Endodermal cell (in vitro differentiated cells): ENCODE data around the gene ADSS2. TPM values are rescaled to one million over a fixed set of nuclear protein-coding genes. Genes with fewer than 3 reads are reported as not detected.

Experiments
- DNase-seq: peaks from one replicate; pipeline ENCODE4 v3.0.0-alpha.2; 2017
- H3K27ac ChIP-seq: 2 replicates; pipeline ENCODE4 v1.5.1; 2013; ENCODE audit warnings: mild to moderate bottlenecking, low read depth, low read length, moderate library complexity
- H3K27me3 ChIP-seq: 2 replicates; pipeline ENCODE4 v1.6.1; 2013; ENCODE audit warnings: mild to moderate bottlenecking, low read length, moderate library complexity; ENCODE audit not compliant: insufficient read depth, control insufficient read depth, poor library complexity, severe bottlenecking
- H3K36me3 ChIP-seq: 2 replicates; pipeline ENCODE4 v1.7.0; 2013; ENCODE audit warnings: mild to moderate bottlenecking, low read length, moderate library complexity; ENCODE audit not compliant: control insufficient read depth, insufficient read depth
- H3K4me1 ChIP-seq: one replicate; pipeline ENCODE4 v1.7.0; 2013; ENCODE audit warnings: low read length; ENCODE audit not compliant: control insufficient read depth, insufficient read depth
- H3K4me3 ChIP-seq: 2 replicates; pipeline ENCODE4 v1.5.1; 2013; ENCODE audit warnings: mild to moderate bottlenecking, low read length, moderate library complexity
- H3K9ac ChIP-seq: 2 replicates; pipeline ENCODE4 v1.6.1; 2013; ENCODE audit warnings: mild to moderate bottlenecking, low read length, moderate library complexity; ENCODE audit not compliant: poor library complexity, severe bottlenecking; ENCODE audit errors: extremely low read depth
- H3K9me3 ChIP-seq: 2 replicates; pipeline ENCODE4 v1.6.1; 2013; ENCODE audit warnings: mild to moderate bottlenecking, low read length, moderate library complexity; ENCODE audit not compliant: control insufficient read depth
- H3K27ac Mint-ChIP-seq: 2 replicates; pipeline ENCODE4 v1.8.0; 2020; ENCODE audit warnings: mixed read lengths
- H3K27me3 Mint-ChIP-seq: 2 replicates; pipeline ENCODE4 v1.8.0; 2021; ENCODE audit warnings: mild to moderate bottlenecking, mixed read lengths; ENCODE audit not compliant: insufficient read depth
- H3K36me3 Mint-ChIP-seq: 2 replicates; pipeline ENCODE4 v1.8.0; 2020; ENCODE audit warnings: low read depth, mixed read lengths
- H3K4me1 Mint-ChIP-seq: 2 replicates; pipeline ENCODE4 v1.8.0; 2020; ENCODE audit warnings: mixed read lengths
- H3K4me3 Mint-ChIP-seq: 2 replicates; pipeline ENCODE4 v1.8.0; 2020; ENCODE audit warnings: mild to moderate bottlenecking, moderate library complexity, mixed read lengths
- H3K9me3 Mint-ChIP-seq: 2 replicates; pipeline ENCODE4 v1.8.0; 2020; ENCODE audit warnings: mild to moderate bottlenecking, mixed read lengths
- WGBS, 2 experiments: methylation state at CpG; one replicate each; pipeline versions ENCODE4 v1.1.5 to v1.1.7; 2013; ENCODE audit warnings: missing lambda C conversion rate in 2 of 2, mixed read lengths in 1 of 2; ENCODE audit not compliant: insufficient coverage in 1 of 2, insufficient read length in 1 of 2; 5-methylcytosine and 5-hydroxymethylcytosine counted together
- total RNA-seq, 2 donors: library from RNA; stranded (reverse); fragmentation: NEBNext Ultra II Directional in 1 of 2; extraction: Animal tissue kit (Norgen Biotek cat#: 25700) in 1 of 2; gene quantifications; 2 replicates in 1 of 2; 3 replicates in 1 of 2; pipeline ENCODE4 v1.2.1, GENCODE V29; 2021
- TF ChIP-seq, protein P1 (sequence below): fragments of 200-600 bp; sonication (generic); conservative IDR thresholded peaks from 2 replicates; pipeline ENCODE4 v1.5.0; 2021; ENCODE audit warnings: antibody characterized with exemption, mild to moderate bottlenecking

The ADSS2 gene
- total RNA-seq, 2 donors from 2014 or later = 45.9 to 50.2 TPM

DNA sequence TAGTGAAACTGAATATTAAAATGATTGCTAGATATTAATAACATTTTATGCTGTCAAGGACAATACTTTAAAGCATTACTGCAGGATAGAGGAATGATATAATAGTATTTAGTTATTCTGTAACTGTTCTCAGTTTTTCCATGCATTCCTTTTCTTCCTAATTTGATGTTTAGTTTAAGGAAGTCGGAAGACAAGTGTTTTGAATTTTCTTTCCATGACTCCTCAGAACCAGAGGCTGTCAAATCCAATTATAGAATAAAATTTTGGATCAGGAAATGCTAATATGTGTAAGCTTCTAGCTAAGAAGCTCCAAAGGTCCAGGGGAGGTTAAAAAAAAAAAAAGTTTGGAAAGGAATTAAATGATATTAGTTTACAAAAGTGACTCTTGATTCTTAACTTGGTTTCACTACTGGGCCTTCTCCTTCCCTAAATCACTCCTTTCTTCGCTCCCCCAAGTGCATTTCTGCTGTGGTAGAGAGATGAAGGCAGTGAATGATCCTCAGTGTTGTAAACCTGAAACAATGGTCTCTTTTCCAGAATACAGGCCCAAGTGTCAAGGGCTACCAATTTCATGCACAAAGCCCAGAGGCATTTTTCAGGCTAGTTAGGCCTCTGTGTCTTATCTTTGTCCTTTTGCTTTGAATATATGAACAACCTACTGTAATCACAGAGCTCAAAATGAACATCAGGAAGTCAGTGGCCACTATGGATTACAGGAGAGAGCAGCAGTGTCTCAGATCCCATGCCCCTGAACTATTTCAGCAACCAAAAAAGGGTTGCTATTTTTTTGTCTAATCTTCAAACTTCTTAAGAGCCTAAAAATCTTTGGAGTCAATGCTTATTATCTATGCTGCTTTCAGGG, 6.2 kb downstream of the ADSS2 start:
- H3K4me1 ChIP-seq = peaks cover 13% of the 10 kb centered on the region
- TF ChIP-seq, protein P1, sequence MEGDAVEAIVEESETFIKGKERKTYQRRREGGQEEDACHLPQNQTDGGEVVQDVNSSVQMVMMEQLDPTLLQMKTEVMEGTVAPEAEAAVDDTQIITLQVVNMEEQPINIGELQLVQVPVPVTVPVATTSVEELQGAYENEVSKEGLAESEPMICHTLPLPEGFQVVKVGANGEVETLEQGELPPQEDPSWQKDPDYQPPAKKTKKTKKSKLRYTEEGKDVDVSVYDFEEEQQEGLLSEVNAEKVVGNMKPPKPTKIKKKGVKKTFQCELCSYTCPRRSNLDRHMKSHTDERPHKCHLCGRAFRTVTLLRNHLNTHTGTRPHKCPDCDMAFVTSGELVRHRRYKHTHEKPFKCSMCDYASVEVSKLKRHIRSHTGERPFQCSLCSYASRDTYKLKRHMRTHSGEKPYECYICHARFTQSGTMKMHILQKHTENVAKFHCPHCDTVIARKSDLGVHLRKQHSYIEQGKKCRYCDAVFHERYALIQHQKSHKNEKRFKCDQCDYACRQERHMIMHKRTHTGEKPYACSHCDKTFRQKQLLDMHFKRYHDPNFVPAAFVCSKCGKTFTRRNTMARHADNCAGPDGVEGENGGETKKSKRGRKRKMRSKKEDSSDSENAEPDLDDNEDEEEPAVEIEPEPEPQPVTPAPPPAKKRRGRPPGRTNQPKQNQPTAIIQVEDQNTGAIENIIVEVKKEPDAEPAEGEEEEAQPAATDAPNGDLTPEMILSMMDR = no peak
- H3K27ac ChIP-seq = peak overlapping the region; percentile 68
- Mint-ChIP-seq H3K4me1 (peaks cover 45% of the 10 kb centered on the region), H3K4me3 (no peak overlapping the region), H3K36me3 (peaks cover 11% of the 10 kb centered on the region), H3K9me3 (peaks cover 2% of the 10 kb centered on the region), H3K27ac (peak overlapping the region; percentile 50), H3K27me3 (no peaks in the 10 kb centered on the region)
- DNase-seq = no peak
- 100% methylated on average over 1 of the region's 2 CpGs; no CpG with 5 or more reads in 1 of the 2 experiments for WGBS, 2 experiments
- no peak overlapping the region for H3K4me3 ChIP-seq
- no peaks in the 10 kb centered on the region for H3K27me3 ChIP-seq
- no peak overlapping the region for H3K9ac ChIP-seq
- peaks cover 6% of the 10 kb centered on the region for H3K36me3 ChIP-seq
- no peaks in the 10 kb centered on the region for H3K9me3 ChIP-seq

DNA sequence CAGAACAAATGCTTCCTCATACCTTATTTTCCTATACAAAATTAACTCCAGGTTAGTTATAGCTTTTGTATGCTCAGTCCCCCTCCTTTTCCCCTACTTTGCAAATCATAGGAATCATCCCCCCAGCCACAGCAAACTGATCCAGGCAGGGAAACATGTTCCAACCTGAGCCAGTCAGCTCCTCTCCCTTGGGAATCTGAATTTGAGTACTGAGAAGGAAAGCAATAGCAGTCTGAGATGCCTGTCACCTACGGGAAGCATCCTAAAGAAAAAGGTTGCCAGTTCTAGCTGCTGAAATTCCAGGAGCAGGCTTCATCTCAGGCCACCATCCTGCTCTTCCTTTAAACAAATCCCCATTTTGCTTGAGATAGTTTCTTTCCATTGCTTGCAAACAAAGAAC, 6.9 kb downstream of the ADSS2 start:
- Histone ChIP-seq H3K36me3 (peaks cover 6% of the 10 kb centered on the region), H3K27me3 (no peaks in the 10 kb centered on the region), H3K9me3 (no peaks in the 10 kb centered on the region), H3K27ac (no peak overlapping the region), H3K4me1 (peaks cover 13% of the 10 kb centered on the region), H3K9ac (no peak overlapping the region), H3K4me3 (no peak overlapping the region)
- Mint-ChIP-seq H3K9me3 (peaks cover 2% of the 10 kb centered on the region), H3K27ac (peak overlapping the region; percentile 24), H3K4me1 (peaks cover 43% of the 10 kb centered on the region), H3K36me3 (peaks cover 11% of the 10 kb centered on the region), H3K27me3 (no peaks in the 10 kb centered on the region), H3K4me3 (no peak overlapping the region)
- TF ChIP-seq, protein P1 = no peak
- WGBS, 2 experiments = 40 to 77% methylated on average over 1 of the region's 1 CpG
- no peak for DNase-seq

DNA sequence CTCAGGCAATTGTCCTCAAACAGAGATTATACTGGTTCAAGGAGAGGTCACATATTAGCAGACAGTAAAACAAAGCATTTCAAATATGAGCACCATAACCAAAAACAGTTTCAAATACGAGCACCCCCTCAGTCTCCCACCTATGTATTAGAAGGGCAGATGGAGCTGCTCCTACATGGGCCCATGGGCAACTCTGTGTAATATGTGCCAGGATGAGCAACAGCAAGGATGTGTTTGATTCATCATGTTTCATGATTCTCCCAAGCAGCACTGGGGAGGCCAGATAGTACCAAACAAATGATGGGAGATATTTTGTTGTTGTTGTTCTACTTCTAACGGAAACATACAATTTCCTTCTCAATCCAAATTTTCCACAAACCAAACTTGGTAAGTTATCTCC, 8.9 kb downstream of the ADSS2 start:
- Mint-ChIP-seq H3K4me3 (no peak overlapping the region), H3K36me3 (peaks cover 10% of the 10 kb centered on the region), H3K27ac (no peak overlapping the region), H3K9me3 (peaks cover 2% of the 10 kb centered on the region), H3K4me1 (peaks cover 44% of the 10 kb centered on the region), H3K27me3 (no peaks in the 10 kb centered on the region)
- no peak overlapping the region for H3K27ac ChIP-seq
- peaks cover 13% of the 10 kb centered on the region for H3K4me1 ChIP-seq
- 92% methylated on average over 2 of the region's 2 CpGs; no CpG with 5 or more reads in 1 of the 2 experiments for WGBS, 2 experiments
- no peak overlapping the region for H3K9ac ChIP-seq
- H3K9me3 ChIP-seq = no peaks in the 10 kb centered on the region
- no peak for DNase-seq
- H3K4me3 ChIP-seq = no peak overlapping the region
- H3K27me3 ChIP-seq = no peaks in the 10 kb centered on the region
- H3K36me3 ChIP-seq = peaks cover 6% of the 10 kb centered on the region
- TF ChIP-seq, protein P1 = no peak
